MM.1S (cell line): ENCODE results near the gene ACBD4.

Experiments used
- DNase-seq: peaks from one replicate; pipeline ENCODE4 v3.0.0-alpha.2; 2015
- H2AFZ ChIP-seq: fragments of 300-600 bp; sonication (generic); 2 replicates; pipeline ENCODE4 v1.6.0; 2016; ENCODE audit warnings: antibody characterized with exemption, low read length
- H3F3A ChIP-seq: fragments of 300-600 bp; sonication (generic); 2 replicates; pipeline ENCODE4 v1.6.1; 2016; ENCODE audit warnings: mild to moderate bottlenecking, antibody characterized with exemption, low read length, moderate library complexity, mixed read lengths; ENCODE audit not compliant: insufficient read depth
- H3K27ac ChIP-seq: fragments of 300-600 bp; sonication (generic); 2 replicates; pipeline ENCODE4 v1.5.1; 2016; ENCODE audit warnings: mild to moderate bottlenecking, low read length
- H3K27me3 ChIP-seq: fragments of 300-600 bp; sonication (generic); replicated peaks from 2 replicates; pipeline ENCODE4 v1.6.0; 2016; ENCODE audit warnings: low read length; ENCODE audit not compliant: insufficient read depth
- H3K36me3 ChIP-seq: fragments of 300-600 bp; sonication (generic); replicated peaks from 2 replicates; pipeline ENCODE4 v1.6.1; 2016; ENCODE audit warnings: mild to moderate bottlenecking, low read length, mixed read lengths; ENCODE audit not compliant: insufficient read depth
- H3K4me1 ChIP-seq: fragments of 300-600 bp; sonication (generic); 2 replicates; pipeline ENCODE4 v1.6.1; 2016; ENCODE audit warnings: low read length, mixed read lengths
- H3K4me2 ChIP-seq: fragments of 300-600 bp; sonication (generic); 2 replicates; pipeline ENCODE4 v1.6.0; 2016; ENCODE audit warnings: low read depth, low read length
- H3K4me3 ChIP-seq: fragments of 300-600 bp; sonication (generic); 2 replicates; pipeline ENCODE4 v1.5.1; 2016; ENCODE audit warnings: low read length, mixed read lengths
- H3K79me2 ChIP-seq: fragments of 300-600 bp; sonication (generic); 2 replicates; pipeline ENCODE4 v1.6.1; 2016; ENCODE audit warnings: mixed run types, low read length, mixed read lengths
- H3K9ac ChIP-seq: fragments of 300-600 bp; sonication (generic); 2 replicates; pipeline ENCODE4 v1.6.1; 2016; ENCODE audit warnings: low read length, mixed read lengths
- H3K9me2 ChIP-seq: fragments of 300-600 bp; sonication (generic); replicated peaks from 2 replicates; pipeline ENCODE4 v1.6.1; 2016; ENCODE audit warnings: mild to moderate bottlenecking, low read length, mixed read lengths; ENCODE audit not compliant: insufficient read depth
- H3K9me3 ChIP-seq: fragments of 300-600 bp; sonication (generic); replicated peaks from 2 replicates; pipeline ENCODE4 v1.6.1; 2016; ENCODE audit warnings: mild to moderate bottlenecking, low read length, mixed read lengths; ENCODE audit not compliant: insufficient read depth
- H4K20me1 ChIP-seq: fragments of 300-600 bp; sonication (generic); 2 replicates; pipeline ENCODE4 v1.6.1; 2016; ENCODE audit warnings: mild to moderate bottlenecking, low read length, moderate library complexity, mixed read lengths; ENCODE audit not compliant: insufficient read depth
- EZH2 ChIP-seq: fragments of 300-600 bp; sonication (generic); optimal IDR thresholded peaks from 2 replicates; pipeline ENCODE3; 2017; ENCODE audit warnings: low read depth, mild to moderate bottlenecking, antibody characterized with exemption, low read length, mixed read lengths
- EZH2phosphoT487 ChIP-seq: fragments of 300-600 bp; sonication (generic); IDR thresholded peaks from 2 replicates; pipeline ENCODE4 v1.6.1; 2018; ENCODE audit warnings: antibody characterized with exemption, low read length
- TF ChIP-seq, protein P1 (sequence below): fragments of 300-600 bp; sonication (generic); IDR thresholded peaks from 2 replicates; pipeline ENCODE4 v1.5.1; 2016; ENCODE audit warnings: antibody characterized with exemption, low read length, mixed read lengths

Gene ACBD4

DNA sequence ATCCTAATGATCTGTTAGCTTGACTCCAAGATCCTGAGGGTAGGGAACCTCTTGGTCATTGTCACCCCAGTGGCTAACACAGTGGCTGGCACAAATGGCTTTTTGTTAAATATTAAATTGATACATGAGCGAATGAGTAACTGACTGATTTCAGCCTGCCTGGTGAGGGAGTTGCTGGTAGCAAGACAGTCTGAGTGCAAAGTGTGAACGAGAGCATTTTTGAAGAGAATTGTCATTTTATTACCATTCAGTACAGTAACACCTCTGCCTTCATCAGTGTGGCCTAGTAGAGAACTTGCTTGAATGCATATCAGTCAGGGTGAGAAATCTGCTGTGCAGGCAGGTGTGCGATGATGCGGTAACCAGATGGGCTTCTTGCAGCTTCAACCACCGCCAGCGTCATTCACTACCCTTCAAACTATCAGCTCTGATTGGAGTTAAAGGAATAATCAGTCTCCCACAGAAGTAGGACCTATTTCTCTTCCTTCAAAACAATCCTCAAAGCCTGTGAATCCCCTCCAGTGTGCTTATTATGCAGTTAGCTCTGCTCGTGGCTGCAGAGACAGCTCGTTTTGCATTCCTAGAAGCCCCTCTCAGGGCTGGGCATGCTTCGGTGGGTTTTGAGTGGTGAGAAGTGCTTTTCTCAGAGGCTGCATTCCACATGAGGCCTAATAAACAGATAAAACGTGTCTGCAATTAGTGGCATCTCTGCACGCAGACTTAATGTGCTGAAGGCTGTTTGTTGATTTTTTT is 55.2 kb downstream of the ACBD4 start:
- DNase-seq: no peak
- Histone ChIP-seq H3K79me2 (no peaks in the 10 kb centered on the region), H3K9me3 (no peaks in the 10 kb centered on the region), H3F3A (no peaks in the 10 kb centered on the region), H3K27me3 (no peaks in the 10 kb centered on the region), H4K20me1 (no peaks in the 10 kb centered on the region), H2AFZ (no peak overlapping the region), H3K4me3 (no peak overlapping the region), H3K36me3 (no peaks in the 10 kb centered on the region), H3K9ac (no peak overlapping the region), H3K27ac (no peak overlapping the region), H3K9me2 (no peaks in the 10 kb centered on the region), H3K4me1 (no peaks in the 10 kb centered on the region), H3K4me2 (no peak overlapping the region)
- TF ChIP-seq EZH2phosphoT487: no peak
- TF ChIP-seq EZH2: no peak
- TF ChIP-seq, protein P1, sequence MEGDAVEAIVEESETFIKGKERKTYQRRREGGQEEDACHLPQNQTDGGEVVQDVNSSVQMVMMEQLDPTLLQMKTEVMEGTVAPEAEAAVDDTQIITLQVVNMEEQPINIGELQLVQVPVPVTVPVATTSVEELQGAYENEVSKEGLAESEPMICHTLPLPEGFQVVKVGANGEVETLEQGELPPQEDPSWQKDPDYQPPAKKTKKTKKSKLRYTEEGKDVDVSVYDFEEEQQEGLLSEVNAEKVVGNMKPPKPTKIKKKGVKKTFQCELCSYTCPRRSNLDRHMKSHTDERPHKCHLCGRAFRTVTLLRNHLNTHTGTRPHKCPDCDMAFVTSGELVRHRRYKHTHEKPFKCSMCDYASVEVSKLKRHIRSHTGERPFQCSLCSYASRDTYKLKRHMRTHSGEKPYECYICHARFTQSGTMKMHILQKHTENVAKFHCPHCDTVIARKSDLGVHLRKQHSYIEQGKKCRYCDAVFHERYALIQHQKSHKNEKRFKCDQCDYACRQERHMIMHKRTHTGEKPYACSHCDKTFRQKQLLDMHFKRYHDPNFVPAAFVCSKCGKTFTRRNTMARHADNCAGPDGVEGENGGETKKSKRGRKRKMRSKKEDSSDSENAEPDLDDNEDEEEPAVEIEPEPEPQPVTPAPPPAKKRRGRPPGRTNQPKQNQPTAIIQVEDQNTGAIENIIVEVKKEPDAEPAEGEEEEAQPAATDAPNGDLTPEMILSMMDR: no peak
